SKM-1 (cell line): ENCODE measurements around the gene HOTAIR.

ENCODE experiments used
- DNase-seq: peaks from one replicate; lab custom pipeline; 2025; ENCODE audit not compliant: unreplicated experiment; lab: John Stamatoyannopoulos, UW

The HOTAIR gene

GRCh38 chr12:53963005-53963404 lies 11.7 kb downstream of the HOTAIR start:
- DNase-seq, result no peak

- DNase-seq, result no peak
Observed at GRCh38 chr12:53961025-53961761, 13.6 kb downstream of the HOTAIR start.

- no peak for DNase-seq
Observed at GRCh38 chr12:53960187-53961024, 14.3 kb downstream of the HOTAIR start.

- DNase-seq, result no peak
Observed at GRCh38 chr12:53959314-53959713, 15.4 kb downstream of the HOTAIR start.

GRCh38 chr12:53958128-53958527 lies 16.6 kb downstream of the HOTAIR start:
- DNase-seq, result no peak

GRCh38 chr12:53956914-53957536 lies 17.7 kb downstream of the HOTAIR start:
- no peak for DNase-seq

GRCh38 chr12:53956251-53956887 lies 18.4 kb downstream of the HOTAIR start:
- DNase-seq, result no peak

GRCh38 chr12:53955776-53956250 lies 18.9 kb downstream of the HOTAIR start:
- DNase-seq, result no peak

GRCh38 chr12:53955036-53955775 lies 19.5 kb downstream of the HOTAIR start:
- no peak for DNase-seq

GRCh38 chr12:53954694-53955035 lies 20.1 kb downstream of the HOTAIR start, which contains the start of gene HOXC12:
Gene HOXC12 (plus strand): TSS chr12:53954903. CDS start chr12:53954930, 27 bp downstream.
- no peak for DNase-seq

GRCh38 chr12:53953831-53954693 lies 20.7 kb downstream of the HOTAIR start:
- DNase-seq, result no peak

GRCh38 chr12:53952871-53953734 lies 21.7 kb downstream of the HOTAIR start:
- DNase-seq, result no peak

- DNase-seq, result no peak
Observed at GRCh38 chr12:53952335-53952694, 22.4 kb downstream of the HOTAIR start.

GRCh38 chr12:53951577-53952334 lies 23.0 kb downstream of the HOTAIR start:
- no peak for DNase-seq

GRCh38 chr12:53950789-53951576 lies 23.8 kb downstream of the HOTAIR start:
- no peak for DNase-seq

GRCh38 chr12:53950437-53950773 lies 24.3 kb downstream of the HOTAIR start:
- no peak for DNase-seq
